ENCODE results near the gene INTS1.

INTS1 gene

DNA sequence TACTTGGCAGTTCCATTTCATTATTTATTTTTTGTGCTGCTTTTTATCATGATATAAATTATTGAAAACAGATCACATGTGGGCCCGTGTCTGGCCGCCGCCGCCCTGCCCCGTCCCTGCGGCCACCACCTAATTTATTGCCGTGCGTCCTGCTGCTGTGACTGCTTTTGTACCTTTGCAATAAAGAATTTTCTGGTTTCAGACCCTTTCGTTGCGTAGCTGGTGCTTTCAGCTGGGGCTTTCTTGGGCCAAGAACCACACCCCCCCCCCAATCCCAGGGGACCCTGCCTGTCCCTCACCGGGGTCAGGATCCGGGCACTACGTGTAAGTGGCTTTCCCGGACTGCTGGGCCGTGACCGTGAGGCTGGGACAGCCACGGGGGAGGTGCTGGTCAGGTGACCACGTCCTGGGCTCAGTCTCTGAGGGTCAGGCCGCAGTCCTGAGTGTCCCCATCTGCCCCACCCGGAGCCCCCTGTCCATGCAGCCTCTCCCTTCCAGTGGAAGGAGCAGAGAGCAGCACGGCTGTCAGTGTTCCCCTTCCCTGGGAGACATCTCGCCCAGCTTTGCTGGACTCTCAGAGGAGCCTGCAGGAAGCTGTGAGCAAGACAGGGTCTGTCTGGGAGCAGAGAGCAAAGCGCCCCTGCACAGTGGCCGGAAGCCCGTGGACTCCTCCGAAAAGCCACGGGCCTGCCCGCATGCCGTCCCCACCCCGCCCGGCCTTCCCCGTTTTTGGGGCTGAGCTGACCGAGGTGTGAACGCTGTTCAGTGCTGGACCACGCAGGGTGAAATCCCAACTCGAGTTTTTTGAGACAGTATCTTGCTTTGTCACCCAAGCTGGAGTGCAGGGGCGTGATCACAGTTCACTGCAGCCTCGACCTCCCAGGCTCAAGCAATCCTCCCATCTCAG is 38.9 kb upstream of the INTS1 start:
- DNase-seq, result no peak

DNA sequence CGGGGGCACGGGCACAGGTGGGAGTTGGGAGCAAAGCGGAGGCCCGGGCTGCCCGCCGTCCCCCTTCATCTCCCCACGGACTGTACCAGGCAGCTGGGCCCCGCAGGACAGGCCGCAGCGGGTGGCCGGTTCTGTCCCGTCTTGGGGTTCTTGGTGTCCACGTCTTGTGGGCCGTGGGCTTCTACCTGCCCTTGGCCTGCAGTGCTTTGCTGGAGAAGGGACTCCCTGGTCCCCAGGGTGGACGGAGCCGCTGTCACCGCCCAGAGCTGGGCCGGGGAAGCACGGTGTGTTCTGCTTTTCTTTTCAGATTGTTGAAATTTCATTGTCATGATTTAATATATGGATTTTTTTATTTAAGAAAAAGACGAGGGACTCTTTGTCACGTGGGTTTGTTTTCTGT is 38.1 kb upstream of the INTS1 start:
- DNase-seq, result no peak

DNA sequence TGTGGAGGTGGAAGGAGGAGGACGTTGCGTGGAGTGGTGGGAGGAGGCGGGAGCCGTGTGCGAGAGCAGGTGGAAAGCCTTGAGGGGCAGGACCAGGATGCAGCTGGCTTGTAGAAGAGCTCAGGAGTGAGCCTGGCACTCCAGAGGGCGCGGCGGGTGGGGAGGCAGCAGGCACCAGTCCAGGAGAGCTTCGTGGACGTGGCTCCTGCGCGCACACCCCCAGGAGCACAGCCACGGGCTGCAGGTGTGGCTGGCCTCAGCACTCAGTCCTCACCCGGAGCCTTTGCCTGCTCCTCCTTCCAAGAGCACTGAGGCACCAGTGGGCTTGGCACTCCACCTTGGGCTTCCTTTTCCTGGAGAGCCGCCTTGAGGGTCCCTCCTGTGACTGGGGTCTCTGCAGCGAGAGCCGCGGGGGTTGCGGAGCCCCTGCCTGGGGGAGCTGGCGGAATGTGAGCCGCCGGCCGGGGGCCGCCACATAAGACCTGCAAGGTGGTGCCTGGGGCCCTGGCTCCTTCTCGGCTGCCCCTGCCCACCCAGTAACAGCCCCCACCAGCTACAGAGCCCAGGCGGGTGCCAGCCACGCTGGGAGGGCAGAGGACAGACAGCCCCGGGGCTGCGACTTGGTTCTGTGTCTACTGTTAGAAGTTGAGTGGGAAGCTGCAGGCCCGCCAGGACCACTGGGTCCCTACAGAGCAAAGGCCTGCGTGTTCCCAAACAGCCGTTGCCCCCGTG is 37.4 kb upstream of the INTS1 start:
- no peak for DNase-seq

DNA sequence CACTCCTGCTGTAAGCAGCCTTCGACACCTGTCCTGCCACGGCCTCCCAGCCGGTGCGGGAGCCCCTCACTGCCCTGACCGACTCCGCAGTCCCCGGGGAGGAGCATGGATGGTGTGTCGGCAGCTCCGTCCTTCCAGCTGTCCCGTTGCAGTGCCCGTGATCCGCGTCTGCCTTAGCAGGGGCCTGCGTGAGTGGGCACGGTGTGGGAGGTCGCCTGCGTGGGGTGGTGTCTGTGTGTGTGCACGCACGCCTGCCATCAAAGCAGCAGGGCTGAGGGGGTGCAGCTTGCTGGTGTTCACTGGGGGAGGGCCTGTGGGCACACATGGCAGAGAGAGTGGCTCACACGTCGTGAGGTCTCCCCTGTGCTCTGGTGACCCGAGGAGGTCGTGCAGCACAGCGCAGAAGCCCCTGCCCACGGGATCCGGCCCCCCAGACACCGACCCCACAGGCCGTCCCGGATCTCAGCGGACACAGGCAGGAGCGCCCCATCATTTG is 36.6 kb upstream of the INTS1 start:
- DNase-seq, result no peak

DNA sequence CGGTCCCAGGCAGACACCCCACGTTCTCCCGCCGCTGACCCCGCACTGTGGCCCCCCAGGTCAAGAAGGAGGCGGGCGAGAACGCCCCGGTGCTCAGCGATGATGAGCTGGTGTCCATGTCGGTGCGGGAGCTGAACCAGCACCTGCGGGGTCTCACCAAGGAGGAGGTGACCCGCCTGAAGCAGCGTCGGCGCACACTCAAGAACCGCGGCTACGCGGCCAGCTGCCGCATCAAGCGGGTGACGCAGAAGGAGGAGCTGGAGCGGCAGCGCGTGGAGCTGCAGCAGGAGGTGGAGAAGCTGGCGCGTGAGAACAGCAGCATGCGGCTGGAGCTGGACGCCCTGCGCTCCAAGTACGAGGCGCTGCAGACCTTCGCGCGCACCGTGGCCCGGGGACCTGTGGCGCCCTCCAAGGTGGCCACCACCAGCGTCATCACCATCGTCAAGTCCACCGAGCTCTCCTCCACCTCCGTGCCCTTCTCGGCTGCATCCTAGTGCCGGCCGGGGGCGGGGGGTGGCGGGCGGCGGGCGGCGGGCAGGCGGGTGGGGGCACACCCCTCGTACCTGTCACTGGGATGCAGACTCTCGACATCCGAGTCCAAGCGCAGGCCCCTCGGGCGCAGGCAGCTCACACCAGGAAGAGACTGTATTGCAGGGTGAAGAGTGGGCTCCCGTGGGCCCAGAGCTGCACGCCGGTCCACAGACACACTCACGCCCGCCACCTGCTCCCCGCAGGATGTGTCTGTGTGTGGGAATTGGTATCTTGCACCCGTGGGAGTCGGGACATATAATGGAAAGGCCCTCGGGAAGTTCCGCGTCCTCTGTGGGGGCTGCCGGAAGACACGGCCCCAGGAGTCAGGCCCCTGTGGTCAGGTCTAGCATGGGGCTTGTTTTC is 35.9 kb upstream of the INTS1 start:
- no peak for DNase-seq

DNA sequence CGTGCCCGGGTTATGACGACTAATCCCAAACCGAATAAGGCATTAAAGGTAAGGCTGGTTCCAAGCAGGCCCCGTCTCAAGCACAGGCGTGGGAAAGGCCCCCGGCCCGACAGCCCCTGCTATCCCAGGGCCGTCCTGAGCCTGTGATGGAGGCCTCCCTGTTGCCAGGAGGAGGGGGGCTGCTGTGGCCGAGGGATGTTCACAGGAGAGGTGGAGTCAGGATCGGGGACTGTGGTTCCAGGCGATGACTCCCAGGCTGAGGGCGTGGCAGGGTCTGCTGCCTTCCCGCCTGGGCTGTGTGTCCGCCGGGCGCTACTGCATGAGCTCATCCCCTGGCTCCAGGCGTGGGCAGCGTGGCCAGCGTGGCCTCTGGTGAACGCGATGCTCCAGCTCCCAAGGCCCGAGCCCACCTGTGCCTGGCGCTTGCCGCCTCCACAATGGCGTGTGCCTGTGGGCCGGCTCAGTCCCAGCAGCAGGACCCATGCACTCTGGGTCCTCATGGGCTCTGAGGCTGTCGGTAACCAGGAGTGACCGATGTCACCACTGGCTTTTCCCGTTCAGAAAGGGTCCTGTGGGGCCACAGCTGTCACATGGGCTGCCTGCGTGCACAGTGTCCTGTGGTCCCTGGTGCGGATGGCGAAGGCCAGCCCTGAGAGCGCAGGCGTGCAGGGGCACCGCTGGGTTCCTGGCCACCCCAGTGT is 35.1 kb upstream of the INTS1 start:
- DNase-seq, result no peak

DNA sequence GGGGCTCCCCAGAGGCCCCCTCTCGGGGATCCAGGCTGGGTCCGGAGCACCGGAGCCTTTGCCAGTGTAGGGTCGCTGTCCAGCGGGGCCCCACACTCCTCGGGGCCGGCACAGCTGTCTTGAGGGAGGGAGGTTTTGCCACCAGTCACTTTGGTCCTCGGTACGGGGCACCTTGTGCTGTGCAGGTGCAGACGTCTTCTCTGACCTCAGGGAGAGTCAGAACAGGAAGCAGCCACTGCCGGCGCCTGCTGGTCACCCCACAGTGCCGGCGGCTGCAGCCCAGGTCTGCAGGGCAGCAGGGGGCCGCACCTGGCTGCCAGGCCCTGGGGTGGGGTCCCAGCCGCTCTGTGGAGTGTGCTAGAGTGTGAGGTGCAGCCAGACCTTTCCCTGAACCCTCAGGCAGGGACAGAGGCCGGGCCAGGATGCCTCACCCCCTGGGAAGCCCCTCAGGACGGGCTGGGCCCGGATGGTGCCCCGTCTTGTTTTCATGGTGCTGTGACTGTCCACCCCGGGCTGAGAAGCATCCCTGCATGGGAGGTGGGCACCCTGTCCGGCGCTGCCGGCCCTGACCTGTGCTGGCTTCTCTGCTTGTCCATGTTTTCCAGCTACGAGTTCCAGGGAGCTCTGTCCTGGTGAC is 34.5 kb upstream of the INTS1 start:
- DNase-seq, result no peak

DNA sequence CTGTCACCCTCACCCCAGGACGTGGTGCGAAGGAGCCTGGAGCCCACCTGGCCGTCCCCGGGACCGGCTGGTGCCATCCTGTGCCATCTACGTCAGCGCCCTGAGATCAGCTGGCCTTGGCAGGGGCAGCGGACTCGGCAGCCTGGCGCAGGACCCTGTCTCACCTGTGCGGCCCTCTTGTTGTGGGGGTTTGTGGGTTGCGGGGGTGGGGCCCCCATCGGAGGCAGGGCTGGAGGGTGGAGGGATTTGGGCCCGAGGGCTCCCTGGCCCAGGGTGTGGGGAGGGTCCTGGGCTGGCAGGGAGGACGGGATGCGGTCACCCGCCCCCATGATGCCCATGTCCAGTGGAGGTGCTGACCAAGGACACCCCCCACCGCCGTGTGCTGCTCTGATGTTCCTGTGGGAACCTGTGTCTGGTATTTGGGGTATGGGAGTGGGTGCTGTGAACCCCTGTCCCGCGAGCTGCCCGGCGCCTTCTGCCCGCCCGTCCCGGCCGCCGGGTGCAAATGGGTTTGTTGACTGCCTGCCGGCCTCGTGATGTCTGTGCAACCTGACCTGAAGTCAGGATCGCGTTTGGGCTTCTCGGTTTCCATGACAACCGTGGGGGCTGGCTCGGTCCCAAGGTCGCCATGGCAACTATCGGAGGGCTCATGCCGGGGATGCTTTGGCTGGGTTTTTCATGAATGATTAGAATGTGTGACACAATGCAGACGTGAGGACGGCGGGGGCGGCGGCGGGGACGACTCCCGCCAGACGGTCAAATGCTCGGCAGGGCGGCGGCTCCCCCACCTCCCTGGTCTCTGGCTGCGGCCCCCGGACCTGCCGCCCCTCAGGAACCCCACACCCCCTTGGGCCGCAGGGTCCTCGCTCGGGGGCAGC is 33.6 kb upstream of the INTS1 start:
- peak; percentile 97 for DNase-seq

DNA sequence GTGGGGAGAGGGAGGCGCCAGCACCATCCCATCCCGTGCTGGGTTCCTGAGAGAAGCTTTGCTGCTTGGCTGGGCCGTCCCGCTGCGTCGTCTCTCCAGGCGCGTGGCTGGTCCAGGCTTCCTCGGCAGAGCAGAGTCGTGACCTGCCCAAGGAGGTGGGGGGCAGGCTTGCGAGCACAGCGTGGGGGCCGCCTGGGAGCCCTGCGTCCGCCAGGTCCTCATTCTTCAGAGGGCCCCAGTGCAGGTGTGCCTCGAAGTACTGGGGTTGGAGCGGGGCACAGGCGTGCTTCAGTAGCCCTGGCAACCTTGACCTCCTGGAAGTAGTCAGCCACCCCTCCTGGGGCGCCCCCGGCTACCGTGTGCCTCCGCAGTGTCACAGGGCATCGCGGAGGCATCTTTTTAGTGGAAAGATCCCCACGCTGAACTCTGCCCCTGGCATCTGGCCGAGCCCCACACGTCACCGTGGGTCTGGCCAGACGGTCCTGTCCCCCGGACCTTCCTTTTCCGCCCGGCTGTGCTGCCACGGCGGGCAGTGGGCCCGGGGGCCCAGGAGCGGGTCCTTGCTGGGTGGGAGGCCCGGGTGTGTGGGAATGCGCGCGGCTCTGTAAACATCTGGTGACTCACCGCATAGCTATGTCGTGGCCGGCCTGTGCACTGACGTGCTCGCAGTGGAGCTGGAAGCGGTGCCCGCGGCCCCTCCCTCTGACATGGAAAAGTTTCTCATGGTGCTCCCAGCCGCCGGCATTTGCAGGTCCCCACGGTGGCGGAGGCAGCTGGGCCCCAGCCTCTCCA is 32.8 kb upstream of the INTS1 start:
- peak; percentile 95 for DNase-seq

DNA sequence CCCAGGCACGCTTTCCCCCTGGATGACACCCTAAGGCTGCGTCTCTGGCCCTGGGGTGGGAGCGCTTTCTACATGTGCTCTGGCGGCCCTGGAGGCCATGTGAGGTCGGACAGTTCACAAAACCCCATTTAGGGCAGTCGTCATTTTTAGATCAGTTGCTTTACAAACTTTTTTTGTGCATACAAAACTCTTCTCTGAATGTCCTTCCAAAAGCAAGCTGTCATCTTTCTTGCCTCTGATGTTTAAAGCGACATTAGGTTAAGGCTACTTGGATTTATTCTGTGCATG is 32.2 kb upstream of the INTS1 start:
- DNase-seq, result no peak

DNA sequence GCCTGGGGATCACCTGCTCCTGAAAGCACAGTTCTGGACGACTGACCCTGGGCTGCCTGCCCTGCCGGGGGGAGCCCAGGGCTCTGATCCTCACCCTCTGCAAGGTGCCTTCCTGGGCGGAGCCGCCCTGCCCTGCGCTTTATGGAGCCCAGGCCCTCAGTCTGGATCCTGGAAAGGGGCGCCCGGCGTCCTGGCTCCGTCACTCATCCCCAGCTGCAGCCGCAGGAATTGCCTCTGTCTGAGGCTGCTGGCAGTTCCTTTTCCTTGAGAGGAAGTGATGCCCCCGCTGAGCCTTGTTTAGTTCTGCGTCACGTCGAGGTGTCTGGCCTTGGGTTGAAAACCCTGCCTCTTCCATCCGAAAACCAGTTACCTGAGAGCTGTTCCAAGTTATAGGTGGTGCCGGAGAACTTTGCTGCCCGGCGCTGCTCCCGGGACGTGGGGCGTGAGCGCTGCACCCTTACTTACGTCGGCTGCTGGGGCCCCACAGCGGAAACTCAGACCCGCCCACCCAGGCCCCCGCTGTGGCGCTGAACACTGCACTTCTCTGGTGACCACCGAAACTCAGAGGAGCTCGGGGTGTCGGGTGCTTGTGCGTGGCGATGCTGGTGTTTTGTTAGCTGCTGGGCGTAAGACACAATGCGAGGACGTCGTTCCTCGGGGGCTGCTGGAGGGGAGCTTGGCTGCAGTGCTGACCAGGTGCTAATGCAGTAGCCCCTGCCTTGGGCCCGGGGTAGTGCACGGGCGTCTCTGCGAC is 31.7 kb upstream of the INTS1 start:
- DNase-seq, result no peak

DNA sequence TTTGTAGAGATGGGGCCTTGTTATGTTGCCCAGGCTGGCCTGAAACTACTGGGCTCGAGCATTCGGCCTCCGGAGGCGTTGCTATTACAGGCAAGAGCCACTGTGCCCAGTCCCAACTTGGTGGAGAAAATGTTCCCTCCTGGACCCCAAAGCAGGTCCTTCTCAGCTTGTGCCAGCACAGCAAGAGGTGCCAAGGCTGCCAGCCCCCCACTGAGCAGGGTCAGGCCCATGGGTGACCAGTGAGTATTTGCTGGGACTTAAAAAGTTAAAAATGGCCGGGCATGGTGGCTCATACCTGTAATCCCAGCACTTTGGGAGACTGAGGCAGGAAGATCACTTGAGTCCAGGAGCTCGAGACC is 30.9 kb upstream of the INTS1 start:
- no peak for DNase-seq

DNA sequence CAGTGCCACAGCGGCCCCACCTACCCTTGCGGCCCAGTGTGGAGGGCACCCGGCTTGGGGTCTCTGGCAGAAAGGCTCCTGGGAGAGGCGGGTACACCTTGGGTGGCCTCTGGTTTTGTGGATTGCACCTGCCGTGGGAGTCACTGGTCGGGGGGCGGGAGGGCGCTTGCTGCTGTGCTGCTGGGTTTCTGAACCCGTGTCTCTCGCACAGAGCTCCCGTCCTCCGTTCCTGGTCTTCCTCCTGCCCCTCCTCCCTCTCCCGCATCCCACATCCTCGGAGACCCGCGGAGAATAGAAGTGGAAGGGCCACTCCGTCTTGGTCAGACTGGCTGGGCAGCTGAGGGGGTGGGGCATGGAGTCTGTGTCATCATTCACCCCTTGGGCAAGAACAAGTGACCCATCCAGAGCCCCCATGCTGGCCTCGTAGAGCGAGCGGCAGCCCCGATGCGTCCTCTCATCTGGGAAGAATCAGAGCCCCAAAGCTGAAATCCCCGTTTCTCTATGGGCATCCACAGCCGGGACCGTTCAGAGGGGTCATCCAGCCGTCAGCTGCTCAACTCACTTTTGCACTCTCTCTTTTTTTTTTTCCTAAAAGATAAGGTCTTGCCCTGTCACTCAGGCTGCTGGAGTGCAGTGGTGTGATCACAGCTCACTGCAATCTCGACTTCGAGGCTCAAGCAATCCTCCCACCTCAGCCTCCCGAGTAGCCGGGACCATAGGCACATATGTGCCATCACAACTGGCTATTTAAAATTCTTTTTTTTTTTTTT is 30.3 kb upstream of the INTS1 start:
- DNase-seq, result no peak

DNA sequence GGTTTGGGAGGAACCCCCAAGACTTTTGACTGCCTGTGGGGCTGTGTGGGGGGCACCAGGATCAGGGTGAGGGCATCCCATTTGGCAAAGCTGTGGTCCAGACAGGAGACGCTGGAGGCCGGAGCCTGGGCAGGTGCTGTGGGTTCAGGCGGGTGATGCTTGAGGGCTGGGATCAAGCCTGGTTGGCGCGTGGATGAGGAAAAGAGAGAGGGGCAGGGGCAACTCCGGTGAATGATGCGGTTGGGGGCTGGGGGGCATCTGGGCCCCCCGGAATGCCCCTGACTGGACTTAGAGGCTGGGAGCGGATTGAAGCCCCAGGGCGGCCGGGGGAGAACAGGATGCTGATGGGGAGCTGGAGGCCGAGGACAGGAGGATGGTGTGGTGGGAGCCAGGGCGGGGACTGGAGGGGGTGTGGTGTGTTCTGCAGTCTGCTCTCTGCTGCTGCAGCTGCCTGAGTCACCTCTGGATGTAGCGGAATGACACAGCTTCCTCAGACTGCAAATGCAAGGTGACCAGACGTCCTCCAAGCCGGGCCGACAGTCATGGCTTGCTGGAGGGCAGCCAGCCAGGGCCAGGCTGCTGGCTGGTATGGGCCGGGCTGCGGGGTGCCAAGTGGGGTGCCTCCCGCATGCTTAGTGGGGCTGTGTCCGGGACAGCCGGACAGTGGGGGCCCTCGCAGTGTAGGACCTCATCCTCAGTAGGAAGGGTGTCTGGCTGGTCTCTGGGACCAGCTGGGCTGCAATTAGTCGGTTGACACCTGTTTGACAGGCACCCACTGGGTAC is 29.5 kb upstream of the INTS1 start:
- DNase-seq, result peak; percentile 56

DNA sequence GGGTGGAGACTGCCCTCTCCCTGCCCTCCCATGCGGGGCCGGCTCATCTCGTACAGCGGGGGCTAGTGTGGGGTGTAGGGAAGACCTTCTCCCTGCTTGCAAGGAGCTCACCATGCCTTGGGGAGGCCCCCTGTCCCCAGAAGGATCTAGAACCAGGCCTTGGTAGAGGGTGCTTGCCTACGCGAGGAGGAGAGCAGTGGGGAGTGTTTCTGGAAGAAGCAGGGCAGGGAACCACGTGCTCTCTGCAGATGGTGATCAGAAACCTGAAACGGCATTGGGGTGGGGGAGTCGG is 29.0 kb upstream of the INTS1 start:
- DNase-seq, result no peak

DNA sequence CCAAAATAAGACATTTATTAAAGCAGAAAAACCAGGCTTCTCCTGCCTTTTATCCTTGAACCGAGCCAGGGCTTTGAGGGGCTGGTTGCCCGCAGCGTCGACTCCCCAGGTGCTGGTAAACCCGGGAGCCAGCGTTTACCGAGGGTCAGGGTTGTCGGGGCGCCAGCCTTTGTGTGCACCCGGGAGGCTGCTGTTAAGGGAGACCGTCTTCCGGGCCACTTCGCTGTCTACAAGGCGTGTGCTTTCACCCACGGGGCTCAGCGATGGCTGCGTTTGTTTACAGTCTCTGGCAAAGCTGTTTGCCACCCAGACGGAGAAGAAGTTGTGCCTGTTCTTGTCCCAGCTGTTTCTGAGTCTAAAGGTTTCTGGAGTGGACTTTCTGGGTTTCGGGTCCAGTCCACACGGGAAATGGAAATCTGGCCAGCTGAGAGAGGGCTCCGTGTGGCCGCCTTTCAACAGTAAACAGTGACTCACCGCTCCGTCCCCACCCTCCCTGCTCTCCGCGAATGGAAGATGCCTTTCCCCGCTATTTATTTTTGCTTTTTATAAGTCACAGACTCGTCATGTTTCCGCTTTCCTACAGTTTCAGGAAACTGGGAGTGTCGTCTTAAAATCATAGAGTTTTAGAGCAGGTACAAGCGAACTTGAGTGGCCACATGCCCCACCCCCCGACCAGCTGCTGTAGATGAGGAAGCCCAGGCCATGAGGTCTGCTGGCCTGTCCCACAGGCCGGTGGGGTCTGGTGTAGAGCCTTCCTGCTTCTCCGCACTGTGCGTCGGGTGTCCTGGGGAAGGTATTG is 28.5 kb upstream of the INTS1 start:
- peak; percentile 58 for DNase-seq

DNA sequence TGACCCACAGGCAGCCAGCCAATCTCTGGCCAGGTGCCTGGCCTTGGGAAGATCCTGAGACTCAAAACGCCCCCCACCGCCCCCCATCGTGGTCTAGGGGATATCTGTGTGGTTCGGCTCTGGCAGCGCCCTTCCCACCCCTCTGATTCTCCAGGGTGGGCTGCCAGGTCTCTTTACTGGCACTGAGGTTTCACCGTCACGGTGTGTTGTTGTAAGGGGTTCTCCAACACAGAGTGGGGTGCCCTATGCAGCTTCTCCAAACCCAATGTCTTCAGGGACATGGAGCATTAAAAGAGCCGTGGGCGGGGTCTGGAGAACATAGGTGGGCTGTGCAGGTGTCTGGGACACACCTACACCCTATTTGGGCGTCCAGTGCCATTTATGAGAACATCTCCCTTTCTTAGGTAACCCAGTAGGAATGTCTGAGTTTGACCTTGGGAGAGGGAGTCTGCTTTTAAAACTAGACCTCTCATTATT is 27.8 kb upstream of the INTS1 start:
- DNase-seq, result no peak

Data from T1000 (cell line).